ENCODE measurements around the gene CDH2. TPM values are rescaled to one million over a fixed set of nuclear protein-coding genes. Genes with fewer than 3 reads are reported as not detected.

CDH2 gene
- total and polyA plus RNA-seq, 7 experiments from 2014 or later, result 0.05 to 0.45 (median 0.19) TPM; not detected in 2

DNA sequence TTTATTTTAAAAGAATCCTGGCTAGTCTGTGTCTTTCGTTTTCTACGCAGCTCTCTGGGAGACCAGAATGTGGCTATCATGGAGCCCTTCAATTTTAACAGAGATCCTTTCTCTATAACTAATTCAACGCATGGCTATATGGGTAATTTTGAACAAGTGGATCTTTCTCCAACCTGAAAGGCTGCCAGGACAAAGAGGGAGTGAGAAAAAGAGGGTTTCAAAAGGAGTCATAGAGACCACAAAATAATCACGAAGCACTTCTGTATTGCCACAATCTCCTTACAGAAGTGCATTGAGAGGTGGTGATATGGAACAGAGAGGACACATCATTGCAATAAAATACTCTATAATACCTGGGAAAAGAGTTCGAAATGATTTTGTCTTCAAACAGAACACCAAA is 21.7 kb upstream of the CDH2 start:
- POLR2A ChIA-PET, result no interaction called here
- peaks cover 0 to 4% (median 0%) of the 10 kb centered on the region in 5 donors for H3K27me3 Mint-ChIP-seq
- no peaks in the 10 kb centered on the region for H3K9me3 ChIP-seq (ENCODE audit: control insufficient read depth in 2 of 3, low read length in 3 of 3)
- no peak overlapping the region for H3K27ac ChIP-seq (ENCODE audit: low read depth, low read length)
- H3K27ac Mint-ChIP-seq, result no peak overlapping the region
- no peaks in the 10 kb centered on the region for H3K27me3 ChIP-seq (ENCODE audit: control insufficient read depth in 2 of 2, insufficient read depth in 2 of 2, low read length in 2 of 2)
- H3K36me3 Mint-ChIP-seq, result peaks cover 0 to 3% (median 0%) of the 10 kb centered on the region in 5 donors
- intact Hi-C loops (cut with micrococcal nuclease), result no loop called here
- no peak for DNase-seq
- no peak overlapping the region for H3K4me3 Mint-ChIP-seq
- no peak overlapping the region for H3K4me3 ChIP-seq (ENCODE audit: low read length)
- H3K9me3 Mint-ChIP-seq, result peaks cover 0 to 14% (median 3%) of the 10 kb centered on the region in 11 donors
- no peaks in the 10 kb centered on the region for H3K4me1 ChIP-seq (ENCODE audit: control insufficient read depth in 2 of 2, insufficient read depth in 2 of 2, low read length in 2 of 2)
- CTCF ChIA-PET, result no interaction called here
- no peaks in the 10 kb centered on the region for H3K36me3 ChIP-seq (ENCODE audit: control insufficient read depth in 2 of 3, insufficient read depth in 3 of 3, low read length in 3 of 3)
- no peaks in the 10 kb centered on the region for H3K4me1 Mint-ChIP-seq
- ATAC-seq, result no peak

GRCh38 chr18:28193177-28193778 is 16.3 kb upstream of the CDH2 start:
- DNase-seq (no peak), ATAC-seq (no peak)
- Histone ChIP-seq H3K4me3 (ENCODE audit: low read length) (no peak overlapping the region), H3K27me3 (ENCODE audit: control insufficient read depth in 2 of 2, insufficient read depth in 2 of 2, low read length in 2 of 2) (no peaks in the 10 kb centered on the region), H3K9me3 (ENCODE audit: control insufficient read depth in 2 of 3, low read length in 3 of 3) (no peaks in the 10 kb centered on the region), H3K36me3 (ENCODE audit: control insufficient read depth in 2 of 3, insufficient read depth in 3 of 3, low read length in 3 of 3) (no peaks in the 10 kb centered on the region), H3K27ac (ENCODE audit: low read depth, low read length) (no peak overlapping the region), H3K4me1 (ENCODE audit: control insufficient read depth in 2 of 2, insufficient read depth in 2 of 2, low read length in 2 of 2) (no peaks in the 10 kb centered on the region)
- intact Hi-C loops (cut with micrococcal nuclease), result no loop called here
- H3K4me3 Mint-ChIP-seq, result no peak overlapping the region
- CTCF ChIA-PET, result no interaction called here
- no peaks in the 10 kb centered on the region for H3K36me3 Mint-ChIP-seq
- peaks cover 0 to 5% (median 1%) of the 10 kb centered on the region in 11 donors for H3K9me3 Mint-ChIP-seq
- H3K27ac Mint-ChIP-seq, result no peak overlapping the region
- POLR2A ChIA-PET, result no interaction called here
- H3K4me1 Mint-ChIP-seq, result no peaks in the 10 kb centered on the region
- H3K27me3 Mint-ChIP-seq, result peaks cover 0 to 4% (median 0%) of the 10 kb centered on the region in 5 donors

DNA sequence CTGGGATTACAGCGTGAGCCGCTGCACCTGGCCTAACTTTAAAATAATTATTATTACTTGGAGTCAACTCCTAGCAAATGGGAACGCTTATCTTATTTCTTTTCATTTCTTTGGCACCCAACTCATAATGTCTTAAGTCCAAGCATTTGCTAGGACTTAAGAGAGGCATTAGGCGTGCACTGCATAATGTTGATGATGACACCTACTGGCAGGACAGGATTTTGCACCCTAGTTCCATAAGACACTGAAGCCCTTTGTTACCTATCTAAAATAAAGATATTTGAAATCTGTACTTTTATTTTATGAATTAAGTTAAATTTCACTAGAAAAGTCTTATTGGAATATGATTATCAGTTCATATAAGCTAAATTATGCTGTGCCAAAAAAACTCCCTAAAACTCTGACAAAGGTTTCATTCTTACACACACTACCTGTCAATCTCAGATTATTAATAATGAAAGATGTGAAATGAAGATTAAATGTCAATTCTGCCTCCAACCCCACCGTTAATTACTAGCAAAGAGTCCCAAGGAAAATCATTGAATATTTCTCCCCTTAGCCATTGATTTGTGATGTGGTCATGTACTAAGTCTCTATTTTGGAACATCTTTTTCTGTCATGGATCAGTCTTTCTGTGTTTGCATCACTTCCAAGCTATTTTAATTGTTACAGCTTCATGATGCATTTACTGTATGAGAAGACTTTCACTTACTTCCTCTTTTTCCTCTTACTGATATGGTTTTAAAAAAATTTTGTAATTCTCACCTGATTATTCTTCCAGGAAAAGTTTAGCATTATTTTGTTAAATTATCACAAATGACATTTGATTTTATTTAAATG is 12.7 kb upstream of the CDH2 start:
- Histone ChIP-seq H3K4me1 (ENCODE audit: control insufficient read depth in 2 of 2, insufficient read depth in 2 of 2, low read length in 2 of 2) (no peaks in the 10 kb centered on the region), H3K9me3 (ENCODE audit: control insufficient read depth in 2 of 3, low read length in 3 of 3) (no peaks in the 10 kb centered on the region), H3K4me3 (ENCODE audit: low read length) (no peak overlapping the region), H3K36me3 (ENCODE audit: control insufficient read depth in 2 of 3, insufficient read depth in 3 of 3, low read length in 3 of 3) (no peaks in the 10 kb centered on the region), H3K27me3 (ENCODE audit: control insufficient read depth in 2 of 2, insufficient read depth in 2 of 2, low read length in 2 of 2) (no peaks in the 10 kb centered on the region), H3K27ac (ENCODE audit: low read depth, low read length) (no peak overlapping the region)
- Mint-ChIP-seq H3K27me3 (peaks cover 0 to 5% (median 0%) of the 10 kb centered on the region in 5 donors), H3K9me3 (peaks cover 0 to 9% (median 0%) of the 10 kb centered on the region in 11 donors), H3K27ac (no peak overlapping the region), H3K36me3 (no peaks in the 10 kb centered on the region), H3K4me3 (no peak overlapping the region), H3K4me1 (no peaks in the 10 kb centered on the region)
- CTCF ChIA-PET, result no interaction called here
- intact Hi-C loops (cut with micrococcal nuclease), result loop anchor here in 1 of 2 donors (1.0 kb wide), 1 partner anchor 584 kb away; no protein-coding TSS in a partner anchor
- DNase-seq (no peak), ATAC-seq (no peak)
- POLR2A ChIA-PET, result no interaction called here

DNA sequence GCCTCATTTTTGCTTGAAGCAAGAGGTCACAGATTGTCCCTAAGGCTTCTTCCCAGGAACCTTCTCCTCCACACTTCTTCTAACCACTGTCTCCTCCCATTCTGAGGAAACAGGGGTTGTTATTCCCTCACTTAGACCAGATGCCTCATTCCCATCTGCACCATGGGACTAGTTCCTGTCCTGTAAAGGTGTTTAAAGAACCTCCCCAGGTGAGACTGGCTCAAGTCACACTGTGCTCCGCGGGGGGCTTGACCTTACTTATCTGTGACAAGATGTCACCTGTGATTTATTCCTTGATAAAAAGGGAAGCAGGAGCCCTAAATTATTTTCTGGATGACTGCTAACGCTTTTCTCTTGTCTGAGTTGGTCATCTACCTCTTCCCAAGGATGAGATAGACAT is 8.2 kb upstream of the CDH2 start:
- Mint-ChIP-seq H3K9me3 (peaks cover 0 to 9% (median 2%) of the 10 kb centered on the region in 11 donors), H3K4me1 (no peaks in the 10 kb centered on the region), H3K27ac (no peak overlapping the region), H3K4me3 (no peak overlapping the region), H3K36me3 (no peaks in the 10 kb centered on the region), H3K27me3 (peaks cover 7 to 14% (median 11%) of the 10 kb centered on the region in 5 donors)
- DNase-seq (no peak), ATAC-seq (no peak)
- Histone ChIP-seq H3K4me1 (ENCODE audit: control insufficient read depth in 2 of 2, insufficient read depth in 2 of 2, low read length in 2 of 2) (no peaks in the 10 kb centered on the region), H3K4me3 (ENCODE audit: low read length) (no peak overlapping the region), H3K27me3 (ENCODE audit: control insufficient read depth in 2 of 2, insufficient read depth in 2 of 2, low read length in 2 of 2) (no peaks in the 10 kb centered on the region), H3K9me3 (ENCODE audit: control insufficient read depth in 2 of 3, low read length in 3 of 3) (no peaks in the 10 kb centered on the region), H3K36me3 (ENCODE audit: control insufficient read depth in 2 of 3, insufficient read depth in 3 of 3, low read length in 3 of 3) (no peaks in the 10 kb centered on the region), H3K27ac (ENCODE audit: low read depth, low read length) (no peak overlapping the region)
- CTCF ChIA-PET, result no interaction called here
- intact Hi-C loops (cut with micrococcal nuclease), result no loop called here
- POLR2A ChIA-PET, result no interaction called here

DNA sequence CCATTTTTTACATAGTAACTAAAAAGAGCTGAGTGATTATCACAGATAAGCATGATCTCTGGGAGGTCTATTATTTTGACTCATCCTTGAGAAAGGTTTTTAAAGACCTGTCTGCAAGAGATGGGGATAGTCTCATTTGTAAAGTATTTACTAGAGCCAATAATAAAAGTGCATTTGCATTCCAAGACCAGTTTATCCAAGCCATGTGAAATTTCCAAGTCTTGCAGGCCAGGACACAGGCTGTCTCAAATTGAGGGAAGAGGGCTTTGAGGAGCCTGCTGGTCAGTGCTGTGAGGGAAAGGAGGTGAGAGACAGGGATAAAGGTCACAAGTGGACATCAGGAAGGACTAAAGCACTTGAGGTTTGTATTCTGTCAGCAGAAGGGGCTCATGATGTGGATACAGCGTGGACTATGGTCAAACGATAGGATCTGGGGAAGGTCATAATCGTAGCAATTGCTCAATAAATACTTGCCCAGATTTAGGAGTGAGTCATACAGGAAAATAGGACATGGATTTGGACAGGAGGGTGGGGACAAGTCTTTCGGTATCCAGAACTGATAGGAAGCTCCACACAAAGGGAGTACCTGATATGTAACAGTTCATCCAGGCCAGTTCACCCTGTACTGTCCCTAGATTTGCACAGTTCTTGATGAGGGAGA is 6.6 kb upstream of the CDH2 start:
- H3K27me3 Mint-ChIP-seq, result peaks cover 21 to 29% (median 25%) of the 10 kb centered on the region in 5 donors
- ChIA-PET CTCF (no interaction called here), POLR2A (no interaction called here)
- Histone ChIP-seq H3K27me3 (ENCODE audit: control insufficient read depth in 2 of 2, insufficient read depth in 2 of 2, low read length in 2 of 2) (peaks cover 0 to 4% of the 10 kb centered on the region in 2 donors), H3K9me3 (ENCODE audit: control insufficient read depth in 2 of 3, low read length in 3 of 3) (no peaks in the 10 kb centered on the region), H3K4me1 (ENCODE audit: control insufficient read depth in 2 of 2, insufficient read depth in 2 of 2, low read length in 2 of 2) (no peaks in the 10 kb centered on the region), H3K27ac (ENCODE audit: low read depth, low read length) (no peak overlapping the region), H3K4me3 (ENCODE audit: low read length) (no peak overlapping the region), H3K36me3 (ENCODE audit: control insufficient read depth in 2 of 3, insufficient read depth in 3 of 3, low read length in 3 of 3) (no peaks in the 10 kb centered on the region)
- H3K9me3 Mint-ChIP-seq, result peaks cover 0 to 13% (median 3%) of the 10 kb centered on the region in 11 donors
- no peak overlapping the region for H3K4me3 Mint-ChIP-seq
- H3K4me1 Mint-ChIP-seq, result peaks cover 0 to 4% (median under 1%) of the 10 kb centered on the region in 7 donors
- no peak overlapping the region for H3K27ac Mint-ChIP-seq
- no peaks in the 10 kb centered on the region for H3K36me3 Mint-ChIP-seq
- DNase-seq (no peak), ATAC-seq (no peak)
- intact Hi-C loops (cut with micrococcal nuclease), result no loop called here

GRCh38 chr18:28181616-28182015 is 4.7 kb upstream of the CDH2 start:
- peaks cover 0 to 4% of the 10 kb centered on the region in 2 donors for H3K27me3 ChIP-seq (ENCODE audit: control insufficient read depth in 2 of 2, insufficient read depth in 2 of 2, low read length in 2 of 2)
- no peak overlapping the region for H3K27ac Mint-ChIP-seq
- H3K4me3 ChIP-seq (ENCODE audit: low read length), result no peak overlapping the region
- peaks cover 0 to 2% (median 0%) of the 10 kb centered on the region in 5 donors for H3K36me3 Mint-ChIP-seq
- intact Hi-C loops (cut with micrococcal nuclease), result no loop called here
- H3K9me3 Mint-ChIP-seq, result peaks cover 0 to 13% (median 3%) of the 10 kb centered on the region in 11 donors
- CTCF ChIA-PET, result no interaction called here
- H3K4me1 Mint-ChIP-seq, result peaks cover 0 to 10% (median 7%) of the 10 kb centered on the region in 7 donors
- H3K36me3 ChIP-seq (ENCODE audit: control insufficient read depth in 2 of 3, insufficient read depth in 3 of 3, low read length in 3 of 3), result no peaks in the 10 kb centered on the region
- peaks cover 27 to 35% (median 32%) of the 10 kb centered on the region in 5 donors for H3K27me3 Mint-ChIP-seq
- H3K9me3 ChIP-seq (ENCODE audit: control insufficient read depth in 2 of 3, low read length in 3 of 3), result no peaks in the 10 kb centered on the region
- no peak for DNase-seq
- no peak for ATAC-seq
- H3K27ac ChIP-seq (ENCODE audit: low read depth, low read length), result no peak overlapping the region
- POLR2A ChIA-PET, result no interaction called here
- H3K4me1 ChIP-seq (ENCODE audit: control insufficient read depth in 2 of 2, insufficient read depth in 2 of 2, low read length in 2 of 2), result no peaks in the 10 kb centered on the region
- no peak overlapping the region for H3K4me3 Mint-ChIP-seq

Measured in naive thymus-derived CD4-positive, alpha-beta T cell (primary cell).